Measurements from ENCODE around the gene KCNC4. TPM values are rescaled to one million over a fixed set of nuclear protein-coding genes. Genes with fewer than 3 reads are reported as not detected.

KCNC4 gene
- total and polyA plus RNA-seq, 2 donors (not counting 1 experiment from before 2014, with no cell fraction given), result 0.66 to 0.76 TPM

- TF ChIP-seq, protein P1, sequence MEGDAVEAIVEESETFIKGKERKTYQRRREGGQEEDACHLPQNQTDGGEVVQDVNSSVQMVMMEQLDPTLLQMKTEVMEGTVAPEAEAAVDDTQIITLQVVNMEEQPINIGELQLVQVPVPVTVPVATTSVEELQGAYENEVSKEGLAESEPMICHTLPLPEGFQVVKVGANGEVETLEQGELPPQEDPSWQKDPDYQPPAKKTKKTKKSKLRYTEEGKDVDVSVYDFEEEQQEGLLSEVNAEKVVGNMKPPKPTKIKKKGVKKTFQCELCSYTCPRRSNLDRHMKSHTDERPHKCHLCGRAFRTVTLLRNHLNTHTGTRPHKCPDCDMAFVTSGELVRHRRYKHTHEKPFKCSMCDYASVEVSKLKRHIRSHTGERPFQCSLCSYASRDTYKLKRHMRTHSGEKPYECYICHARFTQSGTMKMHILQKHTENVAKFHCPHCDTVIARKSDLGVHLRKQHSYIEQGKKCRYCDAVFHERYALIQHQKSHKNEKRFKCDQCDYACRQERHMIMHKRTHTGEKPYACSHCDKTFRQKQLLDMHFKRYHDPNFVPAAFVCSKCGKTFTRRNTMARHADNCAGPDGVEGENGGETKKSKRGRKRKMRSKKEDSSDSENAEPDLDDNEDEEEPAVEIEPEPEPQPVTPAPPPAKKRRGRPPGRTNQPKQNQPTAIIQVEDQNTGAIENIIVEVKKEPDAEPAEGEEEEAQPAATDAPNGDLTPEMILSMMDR (conservative IDR thresholded peaks at IDR 0.05 in 1 of 2, IDR thresholded peaks at IDR 0.05 in 1 of 2; ENCODE audit: low read depth in 1 of 2, low read length in 2 of 2), result no peak
- TF ChIP-seq EZH2 (IDR thresholded peaks at IDR 0.05; ENCODE audit: low read length, missing control alignments), result no peak
- Histone ChIP-seq H3K27ac (ENCODE audit: insufficient read depth, low read length) (no peak overlapping the region), H3K4me3 (replicated peaks in 1 of 4; ENCODE audit: control extremely low read depth in 1 of 4, insufficient read depth in 1 of 4, low read depth in 3 of 4, low read length in 4 of 4) (no peak overlapping the region), H3K4me1 (ENCODE audit: control insufficient read depth, extremely low read depth, insufficient read depth, low read length) (no peaks in the 10 kb centered on the region), H3K79me2 (ENCODE audit: control insufficient read depth, insufficient read depth, low read length) (no peaks in the 10 kb centered on the region), H3K9ac (ENCODE audit: insufficient read depth, low read length) (no peak overlapping the region), H3K36me3 (ENCODE audit: control insufficient read depth, insufficient read depth, low read length) (no peaks in the 10 kb centered on the region), H3K9me3 (ENCODE audit: control insufficient read depth, insufficient read depth, low read depth, low read length) (no peaks in the 10 kb centered on the region), H3K4me2 (ENCODE audit: extremely low read depth, insufficient read depth, low read length) (no peak overlapping the region), H2AFZ (ENCODE audit: low read length) (no peak overlapping the region), H4K20me1 (ENCODE audit: control insufficient read depth, extremely low read depth, insufficient read depth, low read length) (no peaks in the 10 kb centered on the region), H3K27me3 (ENCODE audit: control insufficient read depth, insufficient read depth, low read length) (peaks cover 6% of the 10 kb centered on the region)
- peak in 1 of 2 donors; percentile 14 for DNase-seq (ENCODE audit: low read depth in 2 of 2)
These were observed 8.6 kb downstream of the KCNC4 start for GRCh38 chr1:110218739-110219138.

- Histone ChIP-seq H3K27ac (ENCODE audit: insufficient read depth, low read length) (no peak overlapping the region), H3K4me3 (replicated peaks in 1 of 4; ENCODE audit: control extremely low read depth in 1 of 4, insufficient read depth in 1 of 4, low read depth in 3 of 4, low read length in 4 of 4) (no peak overlapping the region), H4K20me1 (ENCODE audit: control insufficient read depth, extremely low read depth, insufficient read depth, low read length) (no peaks in the 10 kb centered on the region), H3K9ac (ENCODE audit: insufficient read depth, low read length) (no peak overlapping the region), H2AFZ (ENCODE audit: low read length) (no peak overlapping the region), H3K9me3 (ENCODE audit: control insufficient read depth, insufficient read depth, low read depth, low read length) (no peaks in the 10 kb centered on the region), H3K4me1 (ENCODE audit: control insufficient read depth, extremely low read depth, insufficient read depth, low read length) (no peaks in the 10 kb centered on the region), H3K27me3 (ENCODE audit: control insufficient read depth, insufficient read depth, low read length) (peaks cover 3% of the 10 kb centered on the region), H3K4me2 (ENCODE audit: extremely low read depth, insufficient read depth, low read length) (no peak overlapping the region), H3K79me2 (ENCODE audit: control insufficient read depth, insufficient read depth, low read length) (no peaks in the 10 kb centered on the region), H3K36me3 (ENCODE audit: control insufficient read depth, insufficient read depth, low read length) (no peaks in the 10 kb centered on the region)
- TF ChIP-seq, protein P1 (conservative IDR thresholded peaks at IDR 0.05 in 1 of 2, IDR thresholded peaks at IDR 0.05 in 1 of 2; ENCODE audit: low read depth in 1 of 2, low read length in 2 of 2), result no peak
- no peak for TF ChIP-seq EZH2 (IDR thresholded peaks at IDR 0.05; ENCODE audit: low read length, missing control alignments)
- no peak for DNase-seq (ENCODE audit: low read depth in 2 of 2)
These were observed 10.2 kb downstream of the KCNC4 start for GRCh38 chr1:110220324-110220723.

DNA sequence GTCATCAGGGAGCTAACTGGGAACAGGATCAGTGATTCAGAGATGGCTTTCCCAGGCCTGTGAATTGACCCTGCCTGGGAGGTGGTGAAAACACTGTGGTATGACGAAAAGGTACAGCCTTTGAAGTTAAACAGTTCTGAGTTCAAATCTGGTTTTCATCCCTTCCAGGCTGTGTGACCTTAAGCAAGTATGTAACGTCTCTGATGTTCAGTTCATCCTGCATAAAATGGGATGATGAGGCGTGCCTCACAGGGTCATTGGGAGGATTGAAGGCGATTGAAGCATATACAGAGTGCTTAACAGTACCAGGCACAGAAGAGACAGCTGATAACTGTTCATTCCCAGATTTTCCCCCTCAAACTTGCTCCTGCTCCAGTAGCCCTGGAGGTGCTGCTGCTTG, 11.0 kb downstream of the KCNC4 start:
- H4K20me1 ChIP-seq (ENCODE audit: control insufficient read depth, extremely low read depth, insufficient read depth, low read length), result no peaks in the 10 kb centered on the region
- H3K4me1 ChIP-seq (ENCODE audit: control insufficient read depth, extremely low read depth, insufficient read depth, low read length), result no peaks in the 10 kb centered on the region

More for the DNA sequence above, 11.0 kb downstream of the KCNC4 start:
- H3K9ac ChIP-seq (ENCODE audit: insufficient read depth, low read length), result no peak overlapping the region
- H3K4me2 ChIP-seq (ENCODE audit: extremely low read depth, insufficient read depth, low read length), result no peak overlapping the region
- no peak for DNase-seq (ENCODE audit: low read depth in 2 of 2)
- no peak overlapping the region for H2AFZ ChIP-seq (ENCODE audit: low read length)
- H3K4me3 ChIP-seq (replicated peaks in 1 of 4; ENCODE audit: control extremely low read depth in 1 of 4, insufficient read depth in 1 of 4, low read depth in 3 of 4, low read length in 4 of 4), result no peak overlapping the region
- H3K9me3 ChIP-seq (ENCODE audit: control insufficient read depth, insufficient read depth, low read depth, low read length), result no peaks in the 10 kb centered on the region
- no peak for TF ChIP-seq EZH2 (IDR thresholded peaks at IDR 0.05; ENCODE audit: low read length, missing control alignments)
- TF ChIP-seq, protein P1 (conservative IDR thresholded peaks at IDR 0.05 in 1 of 2, IDR thresholded peaks at IDR 0.05 in 1 of 2; ENCODE audit: low read depth in 1 of 2, low read length in 2 of 2), result no peak
- no peaks in the 10 kb centered on the region for H3K79me2 ChIP-seq (ENCODE audit: control insufficient read depth, insufficient read depth, low read length)
- H3K27me3 ChIP-seq (ENCODE audit: control insufficient read depth, insufficient read depth, low read length), result peaks cover 2% of the 10 kb centered on the region
- no peak overlapping the region for H3K27ac ChIP-seq (ENCODE audit: insufficient read depth, low read length)
- no peaks in the 10 kb centered on the region for H3K36me3 ChIP-seq (ENCODE audit: control insufficient read depth, insufficient read depth, low read length)
